HL-60/S4 treated with phorbol 12-myristate 13-acetate at 8.2 ng/mL for 4 days and 3 days (cell line): ENCODE measurements around the gene YIPF7.

ENCODE experiments used
- in situ Hi-C: fragments of 300-500 bp; cut with MboI; formaldehyde crosslinking; loops from 2 replicates; pipeline ENCODE4 v1.15.0; 2022; ENCODE audit warnings: low sequenced_read_pairs

YIPF7 gene

DNA sequence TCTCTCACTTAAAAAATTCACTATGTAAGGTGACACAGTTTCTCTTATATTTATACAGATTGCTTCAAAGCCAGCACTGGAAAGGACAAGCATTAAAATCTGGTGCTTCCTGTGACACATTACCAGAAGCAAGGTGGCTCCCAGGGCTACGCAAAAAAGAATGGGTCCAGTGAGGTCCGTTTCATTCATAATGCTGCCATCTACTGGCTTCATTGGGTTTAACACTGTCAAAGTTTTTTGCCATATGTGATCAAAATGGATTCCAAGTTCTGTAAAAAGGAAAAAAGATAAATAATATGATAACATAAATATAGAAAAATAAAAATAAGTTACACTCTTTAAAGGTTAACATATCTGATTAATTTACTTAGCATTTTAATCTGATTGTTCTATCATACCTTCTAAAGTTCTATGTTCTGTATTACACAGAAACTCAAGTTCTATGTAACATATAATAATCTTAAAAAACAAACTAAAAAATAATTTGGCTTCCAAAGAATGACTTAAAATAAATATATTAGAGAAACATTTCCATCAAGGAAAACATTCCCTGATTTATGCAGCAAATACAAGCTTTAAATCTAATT is 22.1 kb downstream of the YIPF7 start:
- in situ Hi-C loops, result no loop called here

GRCh38 chr4:44623676-44624075 is 27.7 kb downstream of the YIPF7 start:
- in situ Hi-C loops, result no loop called here

DNA sequence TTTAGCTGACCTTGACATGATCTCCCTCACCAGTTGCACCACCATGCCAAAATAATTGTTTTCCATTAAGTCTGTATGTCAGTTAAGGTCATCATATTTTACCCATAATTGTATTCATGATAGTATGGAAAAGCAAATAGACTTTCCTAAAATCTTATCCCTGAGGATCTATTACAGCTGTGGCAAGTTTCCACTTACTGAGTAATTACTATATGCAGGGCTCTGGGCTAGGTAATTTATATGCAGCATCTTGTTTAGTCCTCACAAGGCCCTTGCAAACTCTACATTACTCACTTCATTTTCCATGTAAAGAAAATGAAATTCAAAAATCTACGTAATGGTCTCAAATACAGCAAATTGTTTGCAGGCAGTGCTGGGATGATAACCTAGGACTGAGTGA is 34.8 kb downstream of the YIPF7 start:
- in situ Hi-C loops, result no loop called here

GRCh38 chr4:44583393-44583792 is 68.0 kb downstream of the YIPF7 start:
- in situ Hi-C loops, result no loop called here

- in situ Hi-C loops, result no loop called here
Observed at GRCh38 chr4:44580231-44580630, 71.2 kb downstream of the YIPF7 start.

- in situ Hi-C loops, result no loop called here
Observed at GRCh38 chr4:44578954-44579353, 72.5 kb downstream of the YIPF7 start.
